Measurements from ENCODE around the gene MSRB3. TPM values are rescaled to one million over a fixed set of nuclear protein-coding genes. Genes with fewer than 3 reads are reported as not detected.

Gene MSRB3
- total and polyA plus RNA-seq, 2 experiments from 2014 or later = 0.95 to 1.7 TPM

DNA sequence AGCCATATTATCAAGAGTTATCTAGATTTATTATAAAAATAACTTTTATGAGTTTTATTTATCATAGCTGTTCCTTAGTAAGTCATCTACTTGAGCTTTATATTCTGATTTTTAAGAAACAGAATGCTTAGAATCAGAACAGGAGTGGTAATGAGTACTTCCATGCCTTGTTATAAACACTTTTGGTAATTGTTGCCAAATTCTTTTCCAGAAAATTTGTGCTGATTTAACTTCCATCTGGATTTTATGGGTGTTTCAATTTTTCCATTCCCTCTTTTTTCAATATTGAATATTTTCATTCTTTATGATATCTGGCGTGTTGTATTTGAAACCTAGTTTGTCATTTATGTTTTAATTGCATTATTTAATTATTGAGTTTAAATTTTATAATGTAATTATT lies 131.2 kb downstream of the MSRB3 start:
- no peak overlapping the region for H3K4me2 ChIP-seq
- H3K27me3 ChIP-seq (ENCODE audit: insufficient read depth) = no peaks in the 10 kb centered on the region
- no peak for DNase-seq (ENCODE audit: low spot score)
- no peaks in the 10 kb centered on the region for H3K27me3 Mint-ChIP-seq (ENCODE audit: insufficient read depth, low read depth, poor library complexity)
- no peak for ATAC-seq
- H4K20me1 ChIP-seq (replicated peaks; ENCODE audit: insufficient read depth) = no peaks in the 10 kb centered on the region
- H3K4me3 ChIP-seq = no peak overlapping the region
- TF ChIP-seq, protein P1, sequence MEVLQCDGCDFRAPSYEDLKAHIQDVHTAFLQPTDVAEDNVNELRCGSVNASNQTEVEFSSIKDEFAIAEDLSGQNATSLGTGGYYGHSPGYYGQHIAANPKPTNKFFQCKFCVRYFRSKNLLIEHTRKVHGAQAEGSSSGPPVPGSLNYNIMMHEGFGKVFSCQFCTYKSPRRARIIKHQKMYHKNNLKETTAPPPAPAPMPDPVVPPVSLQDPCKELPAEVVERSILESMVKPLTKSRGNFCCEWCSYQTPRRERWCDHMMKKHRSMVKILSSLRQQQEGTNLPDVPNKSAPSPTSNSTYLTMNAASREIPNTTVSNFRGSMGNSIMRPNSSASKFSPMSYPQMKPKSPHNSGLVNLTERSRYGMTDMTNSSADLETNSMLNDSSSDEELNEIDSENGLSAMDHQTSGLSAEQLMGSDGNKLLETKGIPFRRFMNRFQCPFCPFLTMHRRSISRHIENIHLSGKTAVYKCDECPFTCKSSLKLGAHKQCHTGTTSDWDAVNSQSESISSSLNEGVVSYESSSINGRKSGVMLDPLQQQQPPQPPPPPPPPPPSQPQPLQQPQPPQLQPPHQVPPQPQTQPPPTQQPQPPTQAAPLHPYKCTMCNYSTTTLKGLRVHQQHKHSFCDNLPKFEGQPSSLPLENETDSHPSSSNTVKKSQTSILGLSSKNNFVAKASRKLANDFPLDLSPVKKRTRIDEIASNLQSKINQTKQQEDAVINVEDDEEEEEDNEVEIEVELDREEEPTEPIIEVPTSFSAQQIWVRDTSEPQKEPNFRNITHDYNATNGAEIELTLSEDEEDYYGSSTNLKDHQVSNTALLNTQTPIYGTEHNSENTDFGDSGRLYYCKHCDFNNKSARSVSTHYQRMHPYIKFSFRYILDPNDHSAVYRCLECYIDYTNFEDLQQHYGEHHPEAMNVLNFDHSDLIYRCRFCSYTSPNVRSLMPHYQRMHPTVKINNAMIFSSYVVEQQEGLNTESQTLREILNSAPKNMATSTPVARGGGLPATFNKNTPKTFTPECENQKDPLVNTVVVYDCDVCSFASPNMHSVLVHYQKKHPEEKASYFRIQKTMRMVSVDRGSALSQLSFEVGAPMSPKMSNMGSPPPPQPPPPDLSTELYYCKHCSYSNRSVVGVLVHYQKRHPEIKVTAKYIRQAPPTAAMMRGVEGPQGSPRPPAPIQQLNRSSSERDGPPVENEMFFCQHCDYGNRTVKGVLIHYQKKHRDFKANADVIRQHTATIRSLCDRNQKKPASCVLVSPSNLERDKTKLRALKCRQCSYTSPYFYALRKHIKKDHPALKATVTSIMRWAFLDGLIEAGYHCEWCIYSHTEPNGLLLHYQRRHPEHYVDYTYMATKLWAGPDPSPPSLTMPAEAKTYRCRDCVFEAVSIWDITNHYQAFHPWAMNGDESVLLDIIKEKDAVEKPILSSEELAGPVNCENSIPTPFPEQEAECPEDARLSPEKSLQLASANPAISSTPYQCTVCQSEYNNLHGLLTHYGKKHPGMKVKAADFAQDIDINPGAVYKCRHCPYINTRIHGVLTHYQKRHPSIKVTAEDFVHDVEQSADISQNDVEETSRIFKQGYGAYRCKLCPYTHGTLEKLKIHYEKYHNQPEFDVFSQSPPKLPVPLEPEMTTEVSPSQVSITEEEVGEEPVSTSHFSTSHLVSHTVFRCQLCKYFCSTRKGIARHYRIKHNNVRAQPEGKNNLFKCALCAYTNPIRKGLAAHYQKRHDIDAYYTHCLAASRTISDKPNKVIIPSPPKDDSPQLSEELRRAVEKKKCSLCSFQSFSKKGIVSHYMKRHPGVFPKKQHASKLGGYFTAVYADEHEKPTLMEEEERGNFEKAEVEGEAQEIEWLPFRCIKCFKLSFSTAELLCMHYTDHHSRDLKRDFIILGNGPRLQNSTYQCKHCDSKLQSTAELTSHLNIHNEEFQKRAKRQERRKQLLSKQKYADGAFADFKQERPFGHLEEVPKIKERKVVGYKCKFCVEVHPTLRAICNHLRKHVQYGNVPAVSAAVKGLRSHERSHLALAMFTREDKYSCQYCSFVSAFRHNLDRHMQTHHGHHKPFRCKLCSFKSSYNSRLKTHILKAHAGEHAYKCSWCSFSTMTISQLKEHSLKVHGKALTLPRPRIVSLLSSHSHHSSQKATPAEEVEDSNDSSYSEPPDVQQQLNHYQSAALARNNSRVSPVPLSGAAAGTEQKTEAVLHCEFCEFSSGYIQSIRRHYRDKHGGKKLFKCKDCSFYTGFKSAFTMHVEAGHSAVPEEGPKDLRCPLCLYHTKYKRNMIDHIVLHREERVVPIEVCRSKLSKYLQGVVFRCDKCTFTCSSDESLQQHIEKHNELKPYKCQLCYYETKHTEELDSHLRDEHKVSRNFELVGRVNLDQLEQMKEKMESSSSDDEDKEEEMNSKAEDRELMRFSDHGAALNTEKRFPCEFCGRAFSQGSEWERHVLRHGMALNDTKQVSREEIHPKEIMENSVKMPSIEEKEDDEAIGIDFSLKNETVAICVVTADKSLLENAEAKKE (CRISPR knock-in tag; IDR thresholded peaks at IDR 0.05) = no peak
- TF ChIP-seq EZH2 (IDR thresholded peaks at IDR 0.05; ENCODE audit: low read depth, unreplicated experiment) (no peak), ZNF331 (CRISPR knock-in tag; IDR thresholded peaks at IDR 0.05; ENCODE audit: low read depth) (no peak), EZH2phosphoT487 (IDR thresholded peaks at IDR 0.05; ENCODE audit: unreplicated experiment) (no peak), STAT1 (IDR thresholded peaks at IDR 0.05; ENCODE audit: unreplicated experiment) (no peak), JUNB (IDR thresholded peaks at IDR 0.05; ENCODE audit: unreplicated experiment) (no peak), NANOG (IDR thresholded peaks at IDR 0.05; ENCODE audit: borderline replicate concordance) (no peak), POLR2AphosphoS5 (IDR thresholded peaks at IDR 0.05; ENCODE audit: low read depth) (no peak), ZNF114 (CRISPR knock-in tag; IDR thresholded peaks at IDR 0.05) (no peak)
- TF ChIP-seq, protein P2, sequence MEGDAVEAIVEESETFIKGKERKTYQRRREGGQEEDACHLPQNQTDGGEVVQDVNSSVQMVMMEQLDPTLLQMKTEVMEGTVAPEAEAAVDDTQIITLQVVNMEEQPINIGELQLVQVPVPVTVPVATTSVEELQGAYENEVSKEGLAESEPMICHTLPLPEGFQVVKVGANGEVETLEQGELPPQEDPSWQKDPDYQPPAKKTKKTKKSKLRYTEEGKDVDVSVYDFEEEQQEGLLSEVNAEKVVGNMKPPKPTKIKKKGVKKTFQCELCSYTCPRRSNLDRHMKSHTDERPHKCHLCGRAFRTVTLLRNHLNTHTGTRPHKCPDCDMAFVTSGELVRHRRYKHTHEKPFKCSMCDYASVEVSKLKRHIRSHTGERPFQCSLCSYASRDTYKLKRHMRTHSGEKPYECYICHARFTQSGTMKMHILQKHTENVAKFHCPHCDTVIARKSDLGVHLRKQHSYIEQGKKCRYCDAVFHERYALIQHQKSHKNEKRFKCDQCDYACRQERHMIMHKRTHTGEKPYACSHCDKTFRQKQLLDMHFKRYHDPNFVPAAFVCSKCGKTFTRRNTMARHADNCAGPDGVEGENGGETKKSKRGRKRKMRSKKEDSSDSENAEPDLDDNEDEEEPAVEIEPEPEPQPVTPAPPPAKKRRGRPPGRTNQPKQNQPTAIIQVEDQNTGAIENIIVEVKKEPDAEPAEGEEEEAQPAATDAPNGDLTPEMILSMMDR (conservative IDR thresholded peaks at IDR 0.05; ENCODE audit: low read depth in 2 of 2) = no peak
- TF ChIP-seq, protein P3, sequence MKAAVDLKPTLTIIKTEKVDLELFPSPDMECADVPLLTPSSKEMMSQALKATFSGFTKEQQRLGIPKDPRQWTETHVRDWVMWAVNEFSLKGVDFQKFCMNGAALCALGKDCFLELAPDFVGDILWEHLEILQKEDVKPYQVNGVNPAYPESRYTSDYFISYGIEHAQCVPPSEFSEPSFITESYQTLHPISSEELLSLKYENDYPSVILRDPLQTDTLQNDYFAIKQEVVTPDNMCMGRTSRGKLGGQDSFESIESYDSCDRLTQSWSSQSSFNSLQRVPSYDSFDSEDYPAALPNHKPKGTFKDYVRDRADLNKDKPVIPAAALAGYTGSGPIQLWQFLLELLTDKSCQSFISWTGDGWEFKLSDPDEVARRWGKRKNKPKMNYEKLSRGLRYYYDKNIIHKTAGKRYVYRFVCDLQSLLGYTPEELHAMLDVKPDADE (IDR thresholded peaks at IDR 0.05) = no peak
- TF ChIP-seq, protein P4, sequence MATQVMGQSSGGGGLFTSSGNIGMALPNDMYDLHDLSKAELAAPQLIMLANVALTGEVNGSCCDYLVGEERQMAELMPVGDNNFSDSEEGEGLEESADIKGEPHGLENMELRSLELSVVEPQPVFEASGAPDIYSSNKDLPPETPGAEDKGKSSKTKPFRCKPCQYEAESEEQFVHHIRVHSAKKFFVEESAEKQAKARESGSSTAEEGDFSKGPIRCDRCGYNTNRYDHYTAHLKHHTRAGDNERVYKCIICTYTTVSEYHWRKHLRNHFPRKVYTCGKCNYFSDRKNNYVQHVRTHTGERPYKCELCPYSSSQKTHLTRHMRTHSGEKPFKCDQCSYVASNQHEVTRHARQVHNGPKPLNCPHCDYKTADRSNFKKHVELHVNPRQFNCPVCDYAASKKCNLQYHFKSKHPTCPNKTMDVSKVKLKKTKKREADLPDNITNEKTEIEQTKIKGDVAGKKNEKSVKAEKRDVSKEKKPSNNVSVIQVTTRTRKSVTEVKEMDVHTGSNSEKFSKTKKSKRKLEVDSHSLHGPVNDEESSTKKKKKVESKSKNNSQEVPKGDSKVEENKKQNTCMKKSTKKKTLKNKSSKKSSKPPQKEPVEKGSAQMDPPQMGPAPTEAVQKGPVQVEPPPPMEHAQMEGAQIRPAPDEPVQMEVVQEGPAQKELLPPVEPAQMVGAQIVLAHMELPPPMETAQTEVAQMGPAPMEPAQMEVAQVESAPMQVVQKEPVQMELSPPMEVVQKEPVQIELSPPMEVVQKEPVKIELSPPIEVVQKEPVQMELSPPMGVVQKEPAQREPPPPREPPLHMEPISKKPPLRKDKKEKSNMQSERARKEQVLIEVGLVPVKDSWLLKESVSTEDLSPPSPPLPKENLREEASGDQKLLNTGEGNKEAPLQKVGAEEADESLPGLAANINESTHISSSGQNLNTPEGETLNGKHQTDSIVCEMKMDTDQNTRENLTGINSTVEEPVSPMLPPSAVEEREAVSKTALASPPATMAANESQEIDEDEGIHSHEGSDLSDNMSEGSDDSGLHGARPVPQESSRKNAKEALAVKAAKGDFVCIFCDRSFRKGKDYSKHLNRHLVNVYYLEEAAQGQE (IDR thresholded peaks at IDR 0.05; ENCODE audit: unreplicated experiment) = no peak
- no peaks in the 10 kb centered on the region for H3K4me1 Mint-ChIP-seq
- no peaks in the 10 kb centered on the region for H3F3A ChIP-seq (replicated peaks; ENCODE audit: low read depth)
- H3K4me3 Mint-ChIP-seq = no peak overlapping the region
- H3K36me3 Mint-ChIP-seq (ENCODE audit: low read depth) = no peaks in the 10 kb centered on the region
- no peaks in the 10 kb centered on the region for H3K36me3 ChIP-seq (ENCODE audit: insufficient read depth)
- H3K9me3 Mint-ChIP-seq = no peaks in the 10 kb centered on the region; the same call in 2 of the 3 replicates
- no peak overlapping the region for H3K27ac ChIP-seq (ENCODE audit: low read depth)
- no peaks in the 10 kb centered on the region for H3K79me2 ChIP-seq (replicated peaks; ENCODE audit: insufficient read depth)
- no peaks in the 10 kb centered on the region; the same call in 1 of the 2 replicates for H3K9me2 ChIP-seq (ENCODE audit: insufficient read depth)
- no peaks in the 10 kb centered on the region for H3K4me1 ChIP-seq (ENCODE audit: insufficient read depth)
- H3K27ac Mint-ChIP-seq = no peak overlapping the region
- no peak overlapping the region for H2AFZ ChIP-seq
